Kidney (tissue), 14 donors: ENCODE measurements around the gene B2M. TPM values are rescaled to one million over a fixed set of nuclear protein-coding genes. Genes with fewer than 3 reads are reported as not detected.
A peak's percentile ranks its signal among the peaks of the same experiment; 100 is the strongest.

Source experiments
- DNase-seq, 5 donors: peaks; one replicate each; pipeline ENCODE4 v3.0.0-alpha.2; 2013 to 2020
- FAIRE-seq: peaks from 2 replicates; lab custom pipeline; 2012; peaks lifted over from hg19 to GRCh38; lab: Jason Lieb, UNC
- H3K27ac ChIP-seq, 2 donors: one replicate each; pipeline ENCODE4 v1.7.0; 2013; ENCODE audit warnings: low read depth in 2 of 2, low read length in 2 of 2, inconsistent platforms in 1 of 2
- H3K27me3 ChIP-seq: one replicate; pipeline ENCODE4 v1.7.1; 2013; ENCODE audit warnings: low read length, inconsistent platforms; ENCODE audit not compliant: control insufficient read depth, insufficient read depth
- H3K36me3 ChIP-seq, 3 donors: one replicate each; pipeline versions ENCODE4 v1.7.0 to v1.7.1; 2013; ENCODE audit warnings: low read length in 3 of 3, control low read depth in 1 of 3, inconsistent platforms in 1 of 3; ENCODE audit not compliant: insufficient read depth in 3 of 3, control insufficient read depth in 2 of 3
- H3K4me1 ChIP-seq, 3 donors: one replicate each; pipeline versions ENCODE4 v1.7.0 to v1.7.1; 2013; ENCODE audit warnings: low read length in 3 of 3, inconsistent platforms in 1 of 3, low read depth in 1 of 3; ENCODE audit not compliant: control insufficient read depth in 2 of 3, insufficient read depth in 2 of 3
- H3K4me3 ChIP-seq, 3 donors: one replicate each; pipeline versions ENCODE4 v1.7.0 to v1.8.1; 2013; ENCODE audit warnings: low read length in 3 of 3, control low read depth in 1 of 3, inconsistent platforms in 1 of 3
- H3K9ac ChIP-seq, 3 donors: one replicate each; pipeline versions ENCODE4 v1.7.0 to v1.7.1; 2013; ENCODE audit warnings: low read length in 3 of 3, control low read depth in 1 of 3, inconsistent platforms in 1 of 3
- H3K9me3 ChIP-seq, 3 donors: one replicate each; pipeline versions ENCODE4 v1.7.0 to v1.7.1; 2013; ENCODE audit warnings: low read length in 3 of 3, control low read depth in 1 of 3, inconsistent platforms in 1 of 3; ENCODE audit not compliant: control insufficient read depth in 2 of 3, insufficient read depth in 1 of 3
- intact Hi-C: fragments of 100-400 bp; cut with DNase I; formaldehyde crosslinking; loops from one replicate; pipeline ENCODE4 v1.11.1; 2022
- polyA plus RNA-seq: library from polyadenylated mRNA; stranded (reverse); fragments of 350-450 nt; fragmentation: Illumina TruSeq; extraction: RNeasy Lipid Tissue Mini Kit (QIAGEN cat#74804); gene quantifications from one replicate; pipeline ENCODE4 v1.2.3, GENCODE V29; 2014; ENCODE audit warnings: low read depth, low replicate concordance; ENCODE audit not compliant: insufficient read depth
- total RNA-seq: library from RNA; stranded (reverse); fragmentation: NEBNext Ultra II Directional; extraction: Animal tissue kit (Norgen Biotek cat#: 25700); gene quantifications from one replicate; pipeline ENCODE4 v1.2.1, GENCODE V29; 2021
- TF ChIP-seq, protein P1 (sequence below): IDR thresholded peaks from 3 replicates; pipeline ENCODE4 v1.5.1; 2012; ENCODE audit warnings: mild to moderate bottlenecking, moderate library complexity, borderline replicate concordance; ENCODE audit not compliant: insufficient read depth; ENCODE audit errors: extremely low read depth
- donor health status: control.
- donor health status: control.
- donor health status: control.
- donor health status: control.
- donor health status: control.
- donor health status: DM: yes; HTN: yes; CAD: no.
- donor health status: Normal renal cell carcinoma (clear cell type).

Gene B2M
- total and polyA plus RNA-seq, 2 donors from 2014 or later, result 1,898 to 3,515 TPM

DNA sequence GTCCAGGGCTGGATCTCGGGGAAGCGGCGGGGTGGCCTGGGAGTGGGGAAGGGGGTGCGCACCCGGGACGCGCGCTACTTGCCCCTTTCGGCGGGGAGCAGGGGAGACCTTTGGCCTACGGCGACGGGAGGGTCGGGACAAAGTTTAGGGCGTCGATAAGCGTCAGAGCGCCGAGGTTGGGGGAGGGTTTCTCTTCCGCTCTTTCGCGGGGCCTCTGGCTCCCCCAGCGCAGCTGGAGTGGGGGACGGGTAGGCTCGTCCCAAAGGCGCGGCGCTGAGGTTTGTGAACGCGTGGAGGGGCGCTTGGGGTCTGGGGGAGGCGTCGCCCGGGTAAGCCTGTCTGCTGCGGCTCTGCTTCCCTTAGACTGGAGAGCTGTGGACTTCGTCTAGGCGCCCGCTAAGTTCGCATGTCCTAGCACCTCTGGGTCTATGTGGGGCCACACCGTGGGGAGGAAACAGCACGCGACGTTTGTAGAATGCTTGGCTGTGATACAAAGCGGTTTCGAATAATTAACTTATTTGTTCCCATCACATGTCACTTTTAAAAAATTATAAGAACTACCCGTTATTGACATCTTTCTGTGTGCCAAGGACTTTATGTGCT is 527 bp downstream of the B2M start:
- intact Hi-C loops, result no loop called here
- DNase-seq (peak in 4 of 5 donors; percentile 59 to 80 (median 70)), FAIRE-seq (no peak)
- H3K4me3 ChIP-seq, result peak overlapping the region; percentile 81 to 98 (median 91)
- H3K27me3 ChIP-seq, result no peaks in the 10 kb centered on the region
- no peaks in the 10 kb centered on the region for H3K9me3 ChIP-seq
- peaks cover under 1 to 22% (median 16%) of the 10 kb centered on the region in 3 donors for H3K36me3 ChIP-seq
- H3K4me1 ChIP-seq, result peaks cover 0 to 3% (median 0%) of the 10 kb centered on the region in 3 donors
- peak overlapping the region; percentile 74 to 99 (median 85) for H3K9ac ChIP-seq
- TF ChIP-seq, protein P1, sequence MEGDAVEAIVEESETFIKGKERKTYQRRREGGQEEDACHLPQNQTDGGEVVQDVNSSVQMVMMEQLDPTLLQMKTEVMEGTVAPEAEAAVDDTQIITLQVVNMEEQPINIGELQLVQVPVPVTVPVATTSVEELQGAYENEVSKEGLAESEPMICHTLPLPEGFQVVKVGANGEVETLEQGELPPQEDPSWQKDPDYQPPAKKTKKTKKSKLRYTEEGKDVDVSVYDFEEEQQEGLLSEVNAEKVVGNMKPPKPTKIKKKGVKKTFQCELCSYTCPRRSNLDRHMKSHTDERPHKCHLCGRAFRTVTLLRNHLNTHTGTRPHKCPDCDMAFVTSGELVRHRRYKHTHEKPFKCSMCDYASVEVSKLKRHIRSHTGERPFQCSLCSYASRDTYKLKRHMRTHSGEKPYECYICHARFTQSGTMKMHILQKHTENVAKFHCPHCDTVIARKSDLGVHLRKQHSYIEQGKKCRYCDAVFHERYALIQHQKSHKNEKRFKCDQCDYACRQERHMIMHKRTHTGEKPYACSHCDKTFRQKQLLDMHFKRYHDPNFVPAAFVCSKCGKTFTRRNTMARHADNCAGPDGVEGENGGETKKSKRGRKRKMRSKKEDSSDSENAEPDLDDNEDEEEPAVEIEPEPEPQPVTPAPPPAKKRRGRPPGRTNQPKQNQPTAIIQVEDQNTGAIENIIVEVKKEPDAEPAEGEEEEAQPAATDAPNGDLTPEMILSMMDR, result no peak
- peak overlapping the region; percentile 99 to 100 for H3K27ac ChIP-seq

DNA sequence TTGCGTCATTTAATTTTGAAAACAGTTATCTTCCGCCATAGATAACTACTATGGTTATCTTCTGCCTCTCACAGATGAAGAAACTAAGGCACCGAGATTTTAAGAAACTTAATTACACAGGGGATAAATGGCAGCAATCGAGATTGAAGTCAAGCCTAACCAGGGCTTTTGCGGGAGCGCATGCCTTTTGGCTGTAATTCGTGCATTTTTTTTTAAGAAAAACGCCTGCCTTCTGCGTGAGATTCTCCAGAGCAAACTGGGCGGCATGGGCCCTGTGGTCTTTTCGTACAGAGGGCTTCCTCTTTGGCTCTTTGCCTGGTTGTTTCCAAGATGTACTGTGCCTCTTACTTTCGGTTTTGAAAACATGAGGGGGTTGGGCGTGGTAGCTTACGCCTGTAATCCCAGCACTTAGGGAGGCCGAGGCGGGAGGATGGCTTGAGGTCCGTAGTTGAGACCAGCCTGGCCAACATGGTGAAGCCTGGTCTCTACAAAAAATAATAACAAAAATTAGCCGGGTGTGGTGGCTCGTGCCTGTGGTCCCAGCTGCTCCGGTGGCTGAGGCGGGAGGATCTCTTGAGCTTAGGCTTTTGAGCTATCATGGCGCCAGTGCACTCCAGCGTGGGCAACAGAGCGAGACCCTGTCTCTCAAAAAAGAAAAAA is 1.2 kb downstream of the B2M start:
- intact Hi-C loops, result no loop called here
- peak overlapping the region; percentile 99 to 100 for H3K27ac ChIP-seq
- peaks cover 3 to 28% (median 22%) of the 10 kb centered on the region in 3 donors for H3K36me3 ChIP-seq
- peak; percentile 28 to 90 (median 59) for DNase-seq
- peak overlapping the region; percentile 74 to 99 (median 85) for H3K9ac ChIP-seq
- H3K9me3 ChIP-seq, result no peaks in the 10 kb centered on the region
- FAIRE-seq, result no peak
- TF ChIP-seq, protein P1, result no peak
- H3K27me3 ChIP-seq, result no peaks in the 10 kb centered on the region
- H3K4me1 ChIP-seq, result peaks cover 0 to 3% (median 0%) of the 10 kb centered on the region in 3 donors
- peak overlapping the region; percentile 81 to 98 (median 91) for H3K4me3 ChIP-seq

DNA sequence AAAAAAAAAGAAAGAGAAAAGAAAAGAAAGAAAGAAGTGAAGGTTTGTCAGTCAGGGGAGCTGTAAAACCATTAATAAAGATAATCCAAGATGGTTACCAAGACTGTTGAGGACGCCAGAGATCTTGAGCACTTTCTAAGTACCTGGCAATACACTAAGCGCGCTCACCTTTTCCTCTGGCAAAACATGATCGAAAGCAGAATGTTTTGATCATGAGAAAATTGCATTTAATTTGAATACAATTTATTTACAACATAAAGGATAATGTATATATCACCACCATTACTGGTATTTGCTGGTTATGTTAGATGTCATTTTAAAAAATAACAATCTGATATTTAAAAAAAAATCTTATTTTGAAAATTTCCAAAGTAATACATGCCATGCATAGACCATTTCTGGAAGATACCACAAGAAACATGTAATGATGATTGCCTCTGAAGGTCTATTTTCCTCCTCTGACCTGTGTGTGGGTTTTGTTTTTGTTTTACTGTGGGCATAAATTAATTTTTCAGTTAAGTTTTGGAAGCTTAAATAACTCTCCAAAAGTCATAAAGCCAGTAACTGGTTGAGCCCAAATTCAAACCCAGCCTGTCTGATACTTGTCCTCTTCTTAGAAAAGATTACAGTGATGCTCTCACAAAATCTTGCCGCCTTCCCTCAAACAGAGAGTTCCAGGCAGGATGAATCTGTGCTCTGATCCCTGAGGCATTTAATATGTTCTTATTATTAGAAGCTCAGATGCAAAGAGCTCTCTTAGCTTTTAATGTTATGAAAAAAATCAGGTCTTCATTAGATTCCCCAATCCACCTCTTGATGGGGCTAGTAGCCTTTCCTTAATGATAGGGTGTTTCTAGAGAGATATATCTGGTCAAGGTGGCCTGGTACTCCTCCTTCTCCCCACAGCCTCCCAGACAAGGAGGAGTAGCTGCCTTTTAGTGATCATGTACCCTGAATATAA is 2.0 kb downstream of the B2M start:
- DNase-seq (peak in 1 of 5 donors; percentile 42), FAIRE-seq (no peak)
- H3K27ac ChIP-seq, result peak overlapping the region in 1 of 2 donors; percentile 99
- TF ChIP-seq, protein P1, result peak; percentile 7
- peaks cover 3 to 33% (median 25%) of the 10 kb centered on the region in 3 donors for H3K36me3 ChIP-seq
- peak overlapping the region in 2 of 3 donors; percentile 91 to 98 for H3K4me3 ChIP-seq
- peaks cover 0 to 3% (median 0%) of the 10 kb centered on the region in 3 donors for H3K4me1 ChIP-seq
- no peaks in the 10 kb centered on the region for H3K9me3 ChIP-seq
- peak overlapping the region in 1 of 3 donors; percentile 71 for H3K9ac ChIP-seq
- H3K27me3 ChIP-seq, result no peaks in the 10 kb centered on the region
- intact Hi-C loops, result no loop called here
